NCI-H2029 (cell line): ENCODE results near the gene OPN1MW.
A peak's percentile ranks its signal among the peaks of the same experiment; 100 is the strongest.
"Not testable (repeated sequence)": the region's sequence is repeated elsewhere in the genome, so short reads cannot be mapped to it uniquely, and the experiment has no call there.

Source experiments
- DNase-seq: peaks from one replicate; lab custom pipeline; 2025; lab: John Stamatoyannopoulos, UW

OPN1MW gene

DNA sequence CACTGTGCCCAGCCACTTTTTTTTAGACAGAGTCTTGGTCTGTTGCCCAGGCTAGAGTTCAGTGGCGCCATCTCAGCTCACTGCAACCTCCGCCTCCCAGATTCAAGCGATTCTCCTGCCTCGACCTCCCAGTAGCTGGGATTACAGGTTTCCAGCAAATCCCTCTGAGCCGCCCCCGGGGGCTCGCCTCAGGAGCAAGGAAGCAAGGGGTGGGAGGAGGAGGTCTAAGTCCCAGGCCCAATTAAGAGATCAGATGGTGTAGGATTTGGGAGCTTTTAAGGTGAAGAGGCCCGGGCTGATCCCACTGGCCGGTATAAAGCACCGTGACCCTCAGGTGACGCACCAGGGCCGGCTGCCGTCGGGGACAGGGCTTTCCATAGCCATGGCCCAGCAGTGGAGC is at the start of gene OPN1MW:
Gene OPN1MW, plus strand, starts transcription at position 301 of the 400 bp plus-strand sequence. Its CDS starts 82 bp downstream, at position 383.
- not testable (repeated sequence) for DNase-seq

DNA sequence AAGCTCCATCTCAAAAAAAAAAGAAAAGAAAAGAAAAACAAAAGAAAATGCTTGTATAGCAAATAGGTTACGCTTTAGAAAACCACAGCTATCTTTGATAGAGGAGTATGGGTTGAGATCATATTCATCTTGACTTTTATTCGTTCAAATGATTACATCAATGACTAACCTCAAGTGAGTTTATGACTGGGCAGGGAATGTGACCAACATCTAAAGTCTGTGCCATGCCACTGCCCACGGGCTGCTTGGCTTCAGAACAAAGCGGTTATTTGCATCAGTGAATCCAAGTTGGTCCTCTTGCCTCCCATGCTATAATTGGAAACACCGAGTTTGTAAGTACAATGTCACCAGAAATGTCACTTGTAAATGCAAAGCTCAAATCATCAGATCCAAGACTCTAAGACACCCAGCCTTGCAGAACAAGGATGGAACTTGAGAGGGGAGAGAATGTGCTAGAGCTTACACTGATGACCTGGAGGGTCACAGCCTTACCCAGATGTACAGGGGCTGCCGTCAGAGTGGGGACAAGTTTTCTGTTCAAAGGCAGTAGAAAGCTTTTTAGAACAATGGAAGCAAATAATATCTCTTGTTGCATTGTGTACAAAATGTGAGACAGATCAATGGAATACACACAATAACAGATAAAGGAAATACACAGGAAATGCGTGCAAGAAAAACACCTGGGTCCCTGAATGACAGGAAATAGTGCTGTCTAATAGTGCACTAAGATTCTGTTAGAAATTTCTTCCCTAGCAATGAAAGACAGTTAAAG is 46.8 kb upstream of the OPN1MW start:
- no peak for DNase-seq

DNA sequence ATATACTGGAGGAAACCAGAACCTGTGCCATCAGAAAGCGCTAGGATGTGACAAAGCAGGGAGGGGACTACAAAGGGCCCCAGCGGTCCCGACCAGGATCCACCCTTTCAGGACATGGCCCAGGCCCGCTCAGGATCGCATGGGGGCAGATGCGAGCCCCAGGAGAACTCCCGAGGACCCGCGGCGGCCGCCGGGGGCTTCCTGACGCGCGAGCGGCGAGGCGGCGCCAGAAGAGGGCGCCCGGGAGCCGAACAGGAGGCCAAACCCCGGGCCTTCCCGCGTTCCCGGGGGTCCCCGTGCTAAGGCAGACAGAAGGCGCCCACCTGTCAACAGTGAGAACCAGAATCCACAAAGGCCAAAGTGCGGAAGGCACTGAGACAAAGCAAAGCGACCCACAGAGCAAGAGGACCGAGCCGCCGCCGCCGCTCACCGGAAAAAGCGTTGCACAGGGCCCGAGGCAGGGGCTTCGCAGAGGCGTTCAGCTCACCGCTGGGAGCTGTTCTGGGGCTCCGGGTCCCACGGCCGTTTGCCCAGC is 45.7 kb upstream of the OPN1MW start:
- DNase-seq, result peak; percentile 27

DNA sequence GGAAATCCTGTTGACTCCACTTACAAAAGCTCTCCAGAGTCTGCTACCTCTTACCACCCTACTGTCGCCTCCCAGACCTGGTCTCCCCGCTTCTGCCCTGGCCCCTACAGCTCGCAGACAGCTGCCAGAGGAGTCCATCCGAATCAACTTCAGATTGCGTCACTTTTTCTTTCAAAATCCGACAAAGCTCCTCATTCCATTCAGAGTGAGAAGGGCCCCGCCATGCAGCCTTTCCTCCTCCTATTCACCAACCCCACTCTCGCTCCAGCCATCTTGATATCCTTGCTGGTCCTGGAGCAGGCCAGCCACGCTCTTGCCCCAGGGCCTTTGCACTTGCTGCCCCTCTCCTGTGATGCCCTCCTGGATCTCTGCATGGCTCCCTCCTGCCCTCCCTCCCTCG is 43.5 kb upstream of the OPN1MW start:
- no peak for DNase-seq

DNA sequence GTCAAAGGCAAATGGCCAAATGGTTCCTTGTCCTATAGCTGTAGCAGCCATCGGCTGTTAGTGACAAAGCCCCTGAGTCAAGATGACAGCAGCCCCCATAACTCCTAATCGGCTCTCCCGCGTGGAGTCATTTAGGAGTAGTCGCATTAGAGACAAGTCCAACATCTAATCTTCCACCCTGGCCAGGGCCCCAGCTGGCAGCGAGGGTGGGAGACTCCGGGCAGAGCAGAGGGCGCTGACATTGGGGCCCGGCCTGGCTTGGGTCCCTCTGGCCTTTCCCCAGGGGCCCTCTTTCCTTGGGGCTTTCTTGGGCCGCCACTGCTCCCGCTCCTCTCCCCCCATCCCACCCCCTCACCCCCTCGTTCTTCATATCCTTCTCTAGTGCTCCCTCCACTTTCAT is 42.2 kb upstream of the OPN1MW start:
- no peak for DNase-seq

DNA sequence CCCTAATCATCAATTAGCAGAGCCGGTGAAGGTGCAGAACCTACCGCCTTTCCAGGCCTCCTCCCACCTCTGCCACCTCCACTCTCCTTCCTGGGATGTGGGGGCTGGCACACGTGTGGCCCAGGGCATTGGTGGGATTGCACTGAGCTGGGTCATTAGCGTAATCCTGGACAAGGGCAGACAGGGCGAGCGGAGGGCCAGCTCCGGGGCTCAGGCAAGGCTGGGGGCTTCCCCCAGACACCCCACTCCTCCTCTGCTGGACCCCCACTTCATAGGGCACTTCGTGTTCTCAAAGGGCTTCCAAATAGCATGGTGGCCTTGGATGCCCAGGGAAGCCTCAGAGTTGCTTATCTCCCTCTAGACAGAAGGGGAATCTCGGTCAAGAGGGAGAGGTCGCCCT is 41.7 kb upstream of the OPN1MW start:
- no peak for DNase-seq

DNA sequence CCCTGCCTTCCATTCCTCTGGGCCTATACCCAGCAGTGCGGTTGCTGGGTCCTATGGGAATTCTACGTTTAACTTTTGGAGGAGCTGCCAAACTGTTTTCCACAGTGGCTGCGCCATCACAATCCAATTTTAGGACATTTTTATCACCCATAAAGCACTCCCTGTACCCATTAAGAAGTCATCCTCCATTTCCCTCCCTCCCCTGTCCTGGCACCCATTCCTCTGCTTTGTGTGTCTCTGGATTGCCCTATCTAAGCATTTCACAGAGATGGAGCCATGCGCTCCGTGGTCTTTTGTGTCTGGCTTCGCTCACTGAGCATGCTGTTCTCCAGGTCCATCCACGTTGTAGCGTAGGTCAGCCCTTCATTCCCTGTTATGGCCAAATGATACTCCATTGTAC is 40.0 kb upstream of the OPN1MW start:
- no peak for DNase-seq

DNA sequence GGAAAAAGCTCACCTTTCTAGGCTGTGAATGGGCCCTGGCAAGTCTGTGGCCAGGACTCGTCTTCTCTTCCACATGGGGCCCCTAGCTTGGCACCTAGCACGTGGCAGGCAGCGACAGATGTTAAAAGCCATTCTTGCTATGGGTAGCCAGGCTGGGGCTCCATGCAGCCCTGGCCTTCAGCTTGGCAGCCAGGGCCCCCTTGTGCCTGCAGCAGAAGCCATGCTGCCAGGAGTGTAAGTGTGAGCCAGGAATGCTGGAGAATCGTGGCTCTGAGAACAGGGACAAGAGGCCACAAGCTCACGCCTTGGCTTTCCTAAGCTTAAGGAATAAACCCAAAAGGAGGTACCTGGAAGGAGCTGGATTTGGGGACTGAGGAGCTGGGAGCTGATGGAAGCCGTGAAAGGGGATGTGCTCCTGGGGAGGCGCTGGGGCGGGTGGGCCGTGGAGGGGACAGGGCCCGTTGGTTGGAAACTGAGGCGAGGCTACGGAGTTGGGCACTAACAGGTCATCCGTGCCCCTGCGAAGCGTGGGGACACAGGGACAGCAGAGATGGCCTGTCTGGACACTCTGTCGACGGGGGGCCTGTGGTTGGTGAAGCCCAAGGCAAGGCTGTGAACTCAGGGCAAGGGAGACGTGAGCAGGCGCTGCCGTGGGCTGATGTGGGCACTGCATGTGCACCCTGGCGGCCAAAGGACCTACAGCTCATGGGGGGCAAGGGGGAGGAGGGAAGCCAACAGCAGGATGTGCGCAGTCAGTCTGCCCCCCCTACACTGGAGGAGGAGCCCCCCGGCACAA is 39.2 kb upstream of the OPN1MW start:
- DNase-seq, result no peak

DNA sequence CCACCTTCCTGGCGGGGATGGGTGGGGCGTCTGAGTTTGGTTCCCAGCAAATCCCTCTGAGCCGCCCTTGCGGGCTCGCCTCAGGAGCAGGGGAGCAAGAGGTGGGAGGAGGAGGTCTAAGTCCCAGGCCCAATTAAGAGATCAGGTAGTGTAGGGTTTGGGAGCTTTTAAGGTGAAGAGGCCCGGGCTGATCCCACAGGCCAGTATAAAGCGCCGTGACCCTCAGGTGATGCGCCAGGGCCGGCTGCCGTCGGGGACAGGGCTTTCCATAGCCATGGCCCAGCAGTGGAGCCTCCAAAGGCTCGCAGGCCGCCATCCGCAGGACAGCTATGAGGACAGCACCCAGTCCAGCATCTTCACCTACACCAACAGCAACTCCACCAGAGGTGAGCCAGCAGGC is 38.4 kb upstream of the OPN1MW start, which contains the start of gene OPN1LW:
Gene OPN1LW, plus strand, starts transcription at position 234 of the 400 bp plus-strand sequence. Its CDS starts 41 bp downstream, at position 275.
- DNase-seq, result not testable (repeated sequence)

DNA sequence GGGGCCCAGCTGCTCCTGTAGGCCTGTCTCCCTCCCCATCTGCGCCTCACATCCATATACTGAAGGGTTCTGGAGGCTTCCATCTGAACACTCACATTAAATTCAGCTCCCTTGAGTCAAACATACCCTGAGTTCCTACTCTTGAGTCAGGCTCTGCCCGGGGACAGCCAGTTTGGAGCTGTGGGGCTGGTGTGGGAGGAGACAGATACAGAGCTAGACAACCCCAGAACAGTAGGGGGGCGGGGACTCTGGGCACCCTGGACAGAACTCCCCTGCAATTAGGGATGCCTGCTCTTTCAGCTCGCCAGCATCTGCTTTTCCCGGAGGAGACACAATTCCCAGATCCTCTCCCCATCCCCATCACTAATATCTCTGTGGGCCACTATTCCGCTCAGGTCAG is 31.4 kb upstream of the OPN1MW start:
- DNase-seq, result not testable (repeated sequence)

DNA sequence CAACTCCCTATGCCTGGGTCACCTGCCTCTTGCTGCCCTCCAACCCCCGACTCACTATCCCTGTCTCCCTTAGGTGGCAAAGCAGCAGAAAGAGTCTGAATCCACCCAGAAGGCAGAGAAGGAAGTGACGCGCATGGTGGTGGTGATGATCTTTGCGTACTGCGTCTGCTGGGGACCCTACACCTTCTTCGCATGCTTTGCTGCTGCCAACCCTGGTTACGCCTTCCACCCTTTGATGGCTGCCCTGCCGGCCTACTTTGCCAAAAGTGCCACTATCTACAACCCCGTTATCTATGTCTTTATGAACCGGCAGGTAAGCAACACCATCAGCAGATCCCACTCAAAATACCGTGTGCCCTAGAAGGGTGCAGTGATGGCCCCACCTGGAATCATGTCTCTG is 26.2 kb upstream of the OPN1MW start:
- not testable (repeated sequence) for DNase-seq

DNA sequence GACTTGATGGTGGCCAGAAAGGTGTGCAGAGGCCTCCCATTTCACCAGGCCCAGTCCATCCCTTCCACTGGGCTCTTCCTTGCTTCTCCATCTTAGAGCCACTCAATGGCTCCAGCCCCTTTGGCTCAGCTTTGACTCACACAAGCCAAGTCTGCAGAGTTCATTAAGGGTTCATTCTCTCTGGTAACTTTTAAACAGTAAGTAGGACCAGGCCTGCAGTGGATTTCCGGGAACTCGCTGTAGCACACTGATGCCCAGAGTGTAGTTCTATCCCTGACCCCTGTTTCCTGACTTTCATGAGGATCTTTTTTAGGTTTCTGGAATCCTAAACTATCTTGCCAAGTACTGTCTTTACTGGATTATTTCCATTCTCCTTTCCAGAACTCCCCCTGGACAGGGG is 25.2 kb upstream of the OPN1MW start:
- DNase-seq, result not testable (repeated sequence)

DNA sequence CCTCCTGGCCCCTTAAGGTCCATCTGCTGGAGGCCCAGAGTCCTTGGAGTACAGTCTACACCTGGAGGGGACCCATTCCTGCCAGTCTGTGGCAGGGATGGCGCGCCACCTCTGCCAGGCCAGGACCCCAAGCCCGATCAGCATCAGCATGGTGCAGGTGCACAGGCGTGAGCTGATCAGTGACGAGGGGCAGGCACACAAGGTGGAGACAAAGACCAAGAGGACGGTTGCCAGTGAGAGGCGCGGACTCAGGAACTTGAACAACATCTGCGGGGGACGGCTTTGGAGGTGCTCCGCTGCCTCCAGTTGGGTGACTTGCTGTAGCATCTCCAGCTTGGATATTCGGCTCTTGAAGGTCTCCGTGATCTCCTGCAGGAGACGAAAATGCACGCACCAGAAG is 23.1 kb upstream of the OPN1MW start:
- not testable (repeated sequence) for DNase-seq

DNA sequence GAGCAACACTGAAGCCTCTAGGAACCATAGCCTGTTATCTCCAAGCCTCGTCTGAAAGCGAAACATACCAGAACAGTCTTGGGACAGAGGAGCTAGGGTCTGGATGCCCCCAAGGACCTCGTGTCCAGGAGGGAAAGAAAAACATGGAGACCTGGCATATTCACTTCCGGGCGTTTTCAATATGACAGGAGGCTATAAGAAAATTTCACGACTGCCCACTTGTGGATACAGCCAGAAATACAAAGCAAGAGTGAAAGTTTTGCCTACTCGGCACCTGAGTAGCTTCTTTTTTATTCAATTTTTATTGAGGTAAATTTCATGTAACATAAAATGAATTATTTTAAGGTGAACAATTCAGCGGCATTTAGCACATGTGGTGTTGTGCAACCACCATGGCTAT is 17.5 kb upstream of the OPN1MW start:
- DNase-seq, result not testable (repeated sequence)

DNA sequence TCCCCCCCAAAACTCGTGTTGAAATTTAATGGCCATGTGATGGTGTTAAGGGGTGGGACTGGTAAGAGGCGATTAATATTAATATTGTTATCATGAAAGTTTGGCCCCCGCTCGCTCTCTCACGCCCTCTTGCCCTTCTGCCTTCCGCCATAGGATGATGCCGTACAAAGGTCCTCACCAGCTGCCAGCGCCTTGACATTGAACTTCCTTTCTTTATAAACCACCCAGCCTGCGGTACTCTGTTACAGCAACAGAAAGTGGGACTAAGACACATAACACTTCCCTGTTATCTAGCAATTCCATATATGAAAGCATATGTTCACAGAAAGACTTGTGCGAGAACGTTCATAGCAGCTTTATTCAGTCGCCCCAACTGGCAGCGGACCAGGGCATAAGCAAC is 14.0 kb upstream of the OPN1MW start:
- not testable (repeated sequence) for DNase-seq

DNA sequence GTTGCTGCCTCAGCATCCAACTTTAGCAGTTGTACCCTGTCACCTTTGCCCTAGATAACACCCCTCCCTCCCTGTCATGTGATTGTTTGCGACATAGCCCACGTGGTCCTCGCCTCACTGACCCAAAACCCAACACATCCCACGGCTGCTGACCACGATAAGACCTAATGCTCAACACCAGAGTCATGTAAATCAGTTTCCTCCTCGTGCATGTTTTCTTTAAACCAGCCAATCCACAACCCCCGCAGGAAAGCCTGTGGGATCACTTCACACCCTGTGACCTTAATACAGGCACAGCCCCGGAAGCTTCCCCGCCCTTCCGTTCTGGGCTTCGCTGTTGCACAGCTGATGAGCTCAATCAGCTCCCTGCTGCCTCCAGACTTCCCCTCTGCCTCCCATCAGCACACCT is 9.9 kb upstream of the OPN1MW start:
- not testable (repeated sequence) for DNase-seq

DNA sequence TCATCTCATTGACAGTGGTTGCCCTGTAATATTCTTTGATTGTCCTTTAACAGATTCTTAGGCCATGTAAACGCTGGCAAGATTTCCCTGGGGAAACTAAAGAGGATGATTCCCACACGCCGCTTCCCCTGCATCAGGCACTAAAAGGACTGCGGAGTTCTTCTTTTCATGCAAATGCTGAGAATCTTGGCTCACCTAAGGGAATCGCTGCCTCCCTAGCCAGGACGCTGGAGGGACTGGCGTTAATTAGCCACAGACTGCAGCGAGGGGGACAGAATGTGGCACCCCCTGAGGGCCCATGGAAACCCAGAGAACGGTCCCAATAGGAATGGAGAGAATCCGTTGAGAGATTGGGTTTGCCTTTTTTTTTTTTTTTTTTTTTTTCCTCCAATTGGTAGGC is 8.0 kb upstream of the OPN1MW start:
- not testable (repeated sequence) for DNase-seq

DNA sequence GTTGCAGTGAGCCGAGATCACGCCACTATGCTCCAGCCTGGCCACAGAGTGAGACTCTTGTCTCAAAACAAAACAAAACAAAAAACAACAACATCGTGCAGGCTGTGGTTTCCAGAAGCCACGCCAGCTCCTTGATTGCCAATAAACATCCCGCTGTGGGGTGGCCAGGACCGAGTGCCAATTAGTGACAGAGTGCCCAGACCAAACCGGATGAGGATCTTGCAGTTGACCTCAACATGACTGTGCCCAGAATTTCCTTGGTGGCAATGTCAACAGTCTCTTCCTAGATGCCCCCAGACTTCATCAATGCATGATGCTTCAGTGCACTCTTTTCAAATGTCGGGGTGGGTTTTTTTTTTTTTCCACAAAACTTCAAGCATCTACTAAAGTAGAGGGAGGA is 1.4 kb downstream of the OPN1MW start:
- DNase-seq, result not testable (repeated sequence)

DNA sequence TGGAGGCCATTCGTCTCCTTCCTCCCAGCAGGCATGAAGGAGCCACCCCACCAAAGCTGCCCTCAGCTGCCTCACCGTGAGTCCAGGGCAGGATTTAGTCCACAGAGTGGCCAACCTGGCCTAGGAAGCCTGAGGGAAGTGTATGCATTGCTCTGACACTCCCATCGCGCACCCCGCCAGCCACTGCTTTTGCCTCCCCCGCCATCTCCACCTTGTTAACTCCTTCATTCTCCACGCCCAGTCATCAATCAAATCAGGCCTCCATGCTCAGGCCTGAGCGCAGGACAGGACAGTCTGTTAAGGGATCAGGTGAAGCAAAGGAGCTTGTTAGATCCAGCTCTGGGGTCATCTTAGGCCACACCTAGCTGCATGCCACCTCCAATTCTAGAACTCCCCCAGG is 10.4 kb downstream of the OPN1MW start:
- not testable (repeated sequence) for DNase-seq

DNA sequence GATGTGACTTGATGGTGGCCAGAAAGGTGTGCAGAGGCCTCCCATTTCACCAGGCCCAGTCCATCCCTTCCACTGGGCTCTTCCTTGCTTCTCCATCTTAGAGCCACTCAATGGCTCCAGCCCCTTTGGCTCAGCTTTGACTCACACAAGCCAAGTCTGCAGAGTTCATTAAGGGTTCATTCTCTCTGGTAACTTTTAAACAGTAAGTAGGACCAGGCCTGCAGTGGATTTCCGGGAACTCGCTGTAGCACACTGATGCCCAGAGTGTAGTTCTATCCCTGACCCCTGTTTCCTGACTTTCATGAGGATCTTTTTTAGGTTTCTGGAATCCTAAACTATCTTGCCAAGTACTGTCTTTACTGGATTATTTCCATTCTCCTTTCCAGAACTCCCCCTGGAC is 11.9 kb downstream of the OPN1MW start:
- DNase-seq, result not testable (repeated sequence)

DNA sequence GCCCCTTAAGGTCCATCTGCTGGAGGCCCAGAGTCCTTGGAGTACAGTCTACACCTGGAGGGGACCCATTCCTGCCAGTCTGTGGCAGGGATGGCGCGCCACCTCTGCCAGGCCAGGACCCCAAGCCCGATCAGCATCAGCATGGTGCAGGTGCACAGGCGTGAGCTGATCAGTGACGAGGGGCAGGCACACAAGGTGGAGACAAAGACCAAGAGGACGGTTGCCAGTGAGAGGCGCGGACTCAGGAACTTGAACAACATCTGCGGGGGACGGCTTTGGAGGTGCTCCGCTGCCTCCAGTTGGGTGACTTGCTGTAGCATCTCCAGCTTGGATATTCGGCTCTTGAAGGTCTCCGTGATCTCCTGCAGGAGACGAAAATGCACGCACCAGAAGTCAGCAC is 14.1 kb downstream of the OPN1MW start:
- DNase-seq, result not testable (repeated sequence)

DNA sequence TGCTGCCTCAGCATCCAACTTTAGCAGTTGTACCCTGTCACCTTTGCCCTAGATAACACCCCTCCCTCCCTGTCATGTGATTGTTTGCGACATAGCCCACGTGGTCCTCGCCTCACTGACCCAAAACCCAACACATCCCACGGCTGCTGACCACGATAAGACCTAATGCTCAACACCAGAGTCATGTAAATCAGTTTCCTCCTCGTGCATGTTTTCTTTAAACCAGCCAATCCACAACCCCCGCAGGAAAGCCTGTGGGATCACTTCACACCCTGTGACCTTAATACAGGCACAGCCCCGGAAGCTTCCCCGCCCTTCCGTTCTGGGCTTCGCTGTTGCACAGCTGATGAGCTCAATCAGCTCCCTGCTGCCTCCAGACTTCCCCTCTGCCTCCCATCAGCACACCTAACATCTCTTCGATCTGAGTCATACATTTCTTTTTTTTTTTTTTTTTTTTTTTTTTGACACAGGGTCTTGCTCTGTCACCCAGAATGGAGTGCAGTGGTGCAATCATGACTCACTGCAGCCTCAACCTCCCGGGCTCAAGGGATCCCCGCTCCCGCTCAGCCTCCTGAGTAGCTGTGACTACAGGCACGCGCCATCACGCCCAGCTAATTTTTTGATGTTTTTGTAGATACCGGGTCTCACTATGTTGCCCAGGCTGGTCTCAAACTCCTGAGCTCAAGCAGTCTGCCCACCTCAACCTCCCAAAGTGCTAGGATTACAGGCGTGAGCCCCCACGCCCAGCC is 27.4 kb downstream of the OPN1MW start:
- DNase-seq, result not testable (repeated sequence)
